Amniotic epithelial cell (primary cell): ENCODE data around the gene ILRUN.
A peak's percentile ranks its signal among the peaks of the same experiment; 100 is the strongest.
"Not testable (repeated sequence)": the region's sequence is repeated elsewhere in the genome, so short reads cannot be mapped to it uniquely, and the experiment has no call there.

ENCODE experiments used
- DNase-seq: peaks from one replicate; pipeline ENCODE4 v3.0.0-alpha.2; 2010; ENCODE audit warnings: low read depth

Gene ILRUN

GRCh38 chr6:34664256-34664971, 32.2 kb downstream of the ILRUN start:
- DNase-seq, result peak; percentile 60

- peak; percentile 44 for DNase-seq
These were observed 32.7 kb downstream of the ILRUN start for GRCh38 chr6:34663831-34664255.

- no peak for DNase-seq
These were observed 33.2 kb downstream of the ILRUN start for GRCh38 chr6:34663371-34663770.

- no peak for DNase-seq
These were observed 35.2 kb downstream of the ILRUN start for GRCh38 chr6:34661357-34661756.

GRCh38 chr6:34658605-34659265, 37.8 kb downstream of the ILRUN start:
- no peak for DNase-seq

- peak; percentile 68 for DNase-seq
These were observed 38.5 kb downstream of the ILRUN start for GRCh38 chr6:34657979-34658480.

GRCh38 chr6:34657307-34657978, 39.1 kb downstream of the ILRUN start:
- DNase-seq, result peak; percentile 92

- DNase-seq, result no peak
These were observed 39.6 kb downstream of the ILRUN start for GRCh38 chr6:34657037-34657306.

- DNase-seq, result peak; percentile 89
These were observed 40.1 kb downstream of the ILRUN start for GRCh38 chr6:34656378-34657036.

- DNase-seq, result not testable (repeated sequence)
These were observed 40.6 kb downstream of the ILRUN start for GRCh38 chr6:34655876-34656377.

GRCh38 chr6:34654061-34654710, 42.4 kb downstream of the ILRUN start:
- no peak for DNase-seq

GRCh38 chr6:34652263-34652662, 44.3 kb downstream of the ILRUN start:
- no peak for DNase-seq

GRCh38 chr6:34650823-34651222, 45.7 kb downstream of the ILRUN start:
- DNase-seq, result no peak

- not testable (repeated sequence) for DNase-seq
These were observed 46.3 kb downstream of the ILRUN start for GRCh38 chr6:34650232-34650631.

- no peak for DNase-seq
These were observed 47.8 kb downstream of the ILRUN start for GRCh38 chr6:34648806-34649205.
